ENCODE results near the gene INSC.

Gene INSC

DNA sequence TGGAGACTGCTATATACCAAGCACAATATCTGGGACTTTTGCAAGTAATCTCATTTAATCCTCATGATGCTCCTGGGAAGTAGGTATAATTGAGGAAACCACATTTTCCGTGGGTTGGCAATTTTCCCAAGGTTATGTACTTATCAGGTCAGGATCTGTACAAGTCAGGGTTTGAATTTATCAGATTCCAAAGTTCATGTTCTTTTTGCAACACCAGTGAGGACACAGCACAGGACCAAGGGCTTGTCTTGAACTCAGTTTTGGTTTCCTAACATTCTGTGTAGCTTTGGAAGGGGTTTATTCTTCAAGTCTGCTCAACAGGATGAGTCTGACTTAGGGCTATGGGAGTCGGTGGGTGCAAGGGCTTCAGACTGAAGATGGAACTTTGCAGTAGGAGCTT is 30.4 kb downstream of the INSC start:
- no peak for DNase-seq

GRCh38 chr11:15145615-15146014 is 30.9 kb downstream of the INSC start:
- DNase-seq = no peak

GRCh38 chr11:15146271-15147003 is 31.7 kb downstream of the INSC start:
- no peak for DNase-seq

DNA sequence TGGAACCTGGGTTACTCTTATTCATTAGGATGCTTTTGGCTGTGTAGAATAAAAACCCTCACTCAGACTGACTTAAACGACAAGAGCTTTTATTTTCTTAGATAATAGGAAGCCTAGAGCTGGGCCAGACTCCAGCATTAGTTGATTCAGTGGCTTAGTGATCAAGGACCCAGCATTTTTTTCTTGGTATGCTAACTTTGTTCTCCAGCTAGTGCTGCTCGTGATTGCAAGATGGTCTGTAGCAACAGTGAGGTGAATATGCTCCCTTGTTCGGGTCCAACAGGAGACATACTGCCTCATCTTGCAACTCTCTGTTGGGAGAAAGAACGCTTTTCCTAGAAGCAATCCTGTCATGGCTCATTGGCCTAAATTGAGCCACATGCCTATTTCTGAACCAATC is 33.4 kb downstream of the INSC start:
- DNase-seq = no peak

GRCh38 chr11:15149050-15149449 is 34.3 kb downstream of the INSC start:
- no peak for DNase-seq

GRCh38 chr11:15150507-15150906 is 35.8 kb downstream of the INSC start:
- no peak for DNase-seq

- no peak for DNase-seq
Observed at GRCh38 chr11:15153231-15153630, 38.5 kb downstream of the INSC start.

- DNase-seq = no peak
Observed at GRCh38 chr11:15157181-15157580, 42.5 kb downstream of the INSC start.

GRCh38 chr11:15157606-15158137 is 42.9 kb downstream of the INSC start:
- no peak for DNase-seq

DNA sequence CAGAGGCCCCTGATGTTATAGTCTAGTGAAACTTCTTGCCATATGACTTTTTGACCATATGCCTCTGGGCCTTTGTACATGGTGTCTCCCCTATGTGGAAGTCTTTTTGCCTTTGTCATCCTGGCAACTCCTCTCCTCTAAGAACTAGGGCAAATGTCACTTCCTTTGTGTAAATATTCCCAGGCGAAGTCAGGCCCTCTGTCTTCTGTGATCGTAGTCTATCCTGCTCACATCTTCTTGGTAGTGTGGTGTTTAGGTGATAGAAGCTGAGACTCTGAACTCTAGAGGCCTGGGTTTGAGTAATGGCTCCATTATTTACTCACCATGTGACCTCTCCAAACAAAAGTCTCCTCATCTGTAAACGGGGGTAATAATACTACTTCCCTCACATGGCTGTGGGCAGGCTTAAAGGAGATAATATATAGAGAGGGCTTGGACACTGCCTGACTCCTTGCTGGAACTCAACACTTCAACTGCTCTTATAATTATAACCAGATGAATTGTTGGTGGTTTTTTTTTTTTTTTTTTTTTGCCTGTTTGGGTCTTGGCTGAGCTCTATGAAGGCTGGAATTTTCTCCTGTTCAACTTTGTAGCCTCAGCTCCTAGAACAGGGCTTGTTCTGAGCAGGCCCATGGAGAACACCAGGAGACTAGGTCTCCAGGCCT is 43.8 kb downstream of the INSC start:
- DNase-seq = no peak

DNA sequence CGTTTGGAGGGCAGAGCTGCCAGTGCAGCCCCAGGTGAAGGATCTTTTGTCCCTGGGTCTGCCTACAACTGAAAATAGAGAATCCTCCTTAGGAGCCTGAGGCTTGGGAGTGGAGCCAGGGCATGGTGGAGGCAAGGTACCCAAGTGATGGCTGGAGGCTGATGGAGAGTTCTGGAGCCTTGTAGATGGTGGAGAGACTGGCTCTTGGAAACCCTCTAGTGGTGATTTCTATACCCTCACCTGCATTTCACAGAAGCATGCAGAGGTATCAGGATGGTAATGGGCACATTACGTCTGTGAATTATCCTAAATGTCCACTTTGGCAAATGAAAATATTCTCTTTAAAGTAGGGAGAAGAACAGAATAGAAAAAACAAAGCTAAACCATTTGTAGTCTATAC is 44.4 kb downstream of the INSC start:
- no peak for DNase-seq

GRCh38 chr11:15161790-15162189 is 47.1 kb downstream of the INSC start:
- no peak for DNase-seq

- DNase-seq = no peak
Observed at GRCh38 chr11:15163136-15163535, 48.4 kb downstream of the INSC start.

GRCh38 chr11:15166204-15166603 is 51.5 kb downstream of the INSC start:
- DNase-seq = no peak

GRCh38 chr11:15169815-15170551 is 55.3 kb downstream of the INSC start:
- DNase-seq = no peak

DNA sequence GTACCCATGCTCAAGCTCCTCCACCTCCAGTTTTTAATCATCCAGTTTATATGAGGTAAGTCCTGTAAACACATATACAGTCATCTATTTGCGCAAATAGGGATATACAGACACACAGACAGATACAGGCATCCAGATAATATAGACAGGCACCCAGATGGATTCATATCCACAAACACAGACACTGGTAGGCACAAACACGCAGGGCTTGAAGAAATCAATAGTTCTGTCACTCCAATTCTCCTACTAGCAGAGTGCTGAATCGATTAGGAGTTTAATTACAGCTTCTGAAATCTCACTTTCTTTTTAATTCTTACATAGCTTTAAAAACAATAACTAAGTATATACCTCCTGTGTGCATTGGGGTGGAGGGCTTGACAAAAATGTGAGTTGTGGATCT is 56.0 kb downstream of the INSC start:
- DNase-seq = no peak

DNA sequence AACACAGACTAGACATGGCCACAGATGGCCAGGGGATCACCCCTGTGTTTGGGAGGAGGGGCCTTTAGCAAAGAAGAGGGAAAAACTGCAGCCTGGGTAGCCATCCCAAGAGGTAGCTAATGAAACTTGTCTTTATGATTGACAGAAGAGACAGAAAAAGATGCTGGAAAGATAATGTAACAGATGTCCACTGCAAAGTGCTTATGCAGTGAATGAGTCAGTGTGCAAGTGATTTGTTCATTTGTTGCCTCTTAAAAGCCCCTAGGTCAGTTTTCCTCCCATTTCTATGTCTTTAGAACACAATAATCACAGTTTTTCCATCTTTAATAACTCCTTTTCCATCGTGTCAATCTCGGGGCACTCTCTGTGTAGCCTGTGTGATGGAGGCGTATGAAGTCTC is 57.2 kb downstream of the INSC start:
- DNase-seq = no peak

GRCh38 chr11:15175831-15176230 is 61.1 kb downstream of the INSC start:
- no peak for DNase-seq

GRCh38 chr11:15176646-15177163 is 62.0 kb downstream of the INSC start:
- no peak for DNase-seq

GRCh38 chr11:15177491-15177890 is 62.8 kb downstream of the INSC start:
- DNase-seq = no peak

- DNase-seq = no peak
Observed at GRCh38 chr11:15178214-15178613, 63.5 kb downstream of the INSC start.

DNA sequence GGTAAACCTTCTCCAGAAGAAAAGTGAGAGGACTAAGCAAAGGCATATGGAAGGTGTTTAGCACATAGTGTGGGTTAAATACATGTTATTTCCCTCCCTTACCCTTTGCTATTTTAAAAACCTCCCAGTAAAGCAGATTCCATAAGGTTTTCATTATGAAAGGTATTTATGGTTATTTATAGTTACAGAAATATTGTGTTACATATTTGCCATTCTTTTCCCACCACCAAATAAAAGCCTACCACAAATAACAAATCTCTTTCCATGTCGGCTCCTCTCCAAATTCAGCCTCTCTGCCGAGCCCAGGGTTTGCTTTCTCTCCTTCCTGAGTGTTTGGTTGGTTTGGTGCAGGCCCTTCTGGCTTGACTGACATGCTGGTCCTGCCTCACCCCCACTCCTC is 64.4 kb downstream of the INSC start:
- no peak for DNase-seq
